ENCODE measurements around the gene DCAF5. TPM values are rescaled to one million over a fixed set of nuclear protein-coding genes. Genes with fewer than 3 reads are reported as not detected.
A peak's percentile ranks its signal among the peaks of the same experiment; 100 is the strongest.

The DCAF5 gene
- total RNA-seq, 1 donor from 2014 or later: 54.9 TPM

DNA sequence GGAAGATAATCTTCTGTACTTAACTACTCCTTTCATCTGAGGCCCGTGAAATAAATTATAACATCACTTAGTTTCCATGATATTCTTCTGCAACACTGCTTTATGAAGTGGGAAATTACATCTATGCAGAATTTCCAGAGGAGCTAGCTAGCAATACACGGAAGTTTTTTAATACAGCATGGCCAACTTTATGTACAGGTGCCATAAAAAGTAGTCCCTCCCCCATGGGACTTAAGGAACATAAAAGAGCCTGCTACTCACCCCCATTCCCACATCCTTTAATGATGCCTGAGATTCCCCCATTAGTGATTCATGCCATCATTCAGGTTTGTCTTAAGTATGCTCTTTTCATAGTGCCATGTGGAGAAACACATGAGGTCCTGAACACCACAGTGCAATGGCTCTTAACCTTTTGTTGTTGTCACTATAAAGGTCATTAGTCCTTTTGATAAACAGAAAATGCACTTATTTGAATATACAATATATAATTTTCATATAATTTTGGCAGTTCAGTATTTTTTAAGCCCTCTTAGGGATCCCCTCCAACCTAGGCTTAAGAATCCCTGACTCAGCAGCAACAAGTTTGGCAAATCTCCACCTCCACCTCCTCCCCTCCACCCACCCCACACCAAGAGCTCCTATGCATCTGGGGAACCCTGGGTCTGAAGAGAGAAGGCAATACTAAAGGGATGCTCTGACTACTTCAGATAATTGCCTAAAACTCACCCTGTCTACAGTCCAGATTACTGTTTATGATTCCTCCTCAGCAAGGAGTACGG lies 37.3 kb downstream of the DCAF5 start:
- no peak for DNase-seq (ENCODE audit: extremely low spot score, unreplicated experiment)
- Mint-ChIP-seq H3K4me1 (ENCODE audit: unreplicated experiment) (peaks cover under 1% of the 10 kb centered on the region), H3K36me3 (peaks cover 23% of the 10 kb centered on the region), H3K4me3 (no peak overlapping the region), H3K27ac (no peak overlapping the region), H3K9me3 (no peaks in the 10 kb centered on the region), H3K27me3 (no peaks in the 10 kb centered on the region)
- TF ChIP-seq, protein P1, sequence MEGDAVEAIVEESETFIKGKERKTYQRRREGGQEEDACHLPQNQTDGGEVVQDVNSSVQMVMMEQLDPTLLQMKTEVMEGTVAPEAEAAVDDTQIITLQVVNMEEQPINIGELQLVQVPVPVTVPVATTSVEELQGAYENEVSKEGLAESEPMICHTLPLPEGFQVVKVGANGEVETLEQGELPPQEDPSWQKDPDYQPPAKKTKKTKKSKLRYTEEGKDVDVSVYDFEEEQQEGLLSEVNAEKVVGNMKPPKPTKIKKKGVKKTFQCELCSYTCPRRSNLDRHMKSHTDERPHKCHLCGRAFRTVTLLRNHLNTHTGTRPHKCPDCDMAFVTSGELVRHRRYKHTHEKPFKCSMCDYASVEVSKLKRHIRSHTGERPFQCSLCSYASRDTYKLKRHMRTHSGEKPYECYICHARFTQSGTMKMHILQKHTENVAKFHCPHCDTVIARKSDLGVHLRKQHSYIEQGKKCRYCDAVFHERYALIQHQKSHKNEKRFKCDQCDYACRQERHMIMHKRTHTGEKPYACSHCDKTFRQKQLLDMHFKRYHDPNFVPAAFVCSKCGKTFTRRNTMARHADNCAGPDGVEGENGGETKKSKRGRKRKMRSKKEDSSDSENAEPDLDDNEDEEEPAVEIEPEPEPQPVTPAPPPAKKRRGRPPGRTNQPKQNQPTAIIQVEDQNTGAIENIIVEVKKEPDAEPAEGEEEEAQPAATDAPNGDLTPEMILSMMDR (conservative IDR thresholded peaks at IDR 0.05): no peak

DNA sequence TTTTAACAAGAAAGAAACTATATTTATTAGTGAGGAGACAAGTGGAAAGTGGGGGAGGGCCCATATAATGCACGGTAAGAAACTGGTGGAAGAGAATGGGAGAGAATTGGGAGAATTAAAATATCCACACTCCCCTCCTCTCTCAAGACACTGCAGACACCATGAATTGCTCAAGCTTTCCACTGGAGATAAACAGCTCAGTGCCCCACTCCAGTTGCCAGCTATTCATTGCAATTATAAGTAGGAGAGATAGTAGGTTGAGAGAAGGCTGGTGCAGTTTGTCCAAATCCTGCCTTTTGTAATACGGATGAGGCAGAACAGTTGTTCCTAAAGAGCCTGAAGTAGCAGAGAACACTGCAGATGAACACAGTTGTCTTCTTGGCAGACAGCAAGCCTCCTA lies 38.2 kb downstream of the DCAF5 start:
- Mint-ChIP-seq H3K4me1 (ENCODE audit: unreplicated experiment) (no peaks in the 10 kb centered on the region), H3K36me3 (peaks cover 21% of the 10 kb centered on the region)

DNA sequence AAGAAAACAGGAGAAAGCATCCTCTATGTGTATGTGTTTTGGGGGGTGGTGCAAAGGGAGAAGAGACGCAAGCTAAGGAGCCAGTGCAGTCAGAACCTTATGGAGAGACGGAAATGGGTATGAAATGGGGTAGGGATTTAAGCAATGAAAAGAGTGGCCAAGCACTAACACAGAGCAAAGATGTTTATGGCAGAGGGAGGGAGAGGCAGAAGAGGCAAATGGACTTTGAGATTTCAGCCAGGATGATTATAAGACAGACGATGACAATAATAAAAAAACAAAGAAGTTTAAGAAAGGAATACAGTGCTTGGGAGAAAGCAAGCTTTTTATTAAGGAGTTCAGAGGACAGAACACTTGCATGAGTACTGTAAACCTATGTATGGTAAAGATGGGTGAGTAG lies 44.6 kb downstream of the DCAF5 start:
- Mint-ChIP-seq H3K9me3 (no peaks in the 10 kb centered on the region), H3K4me3 (no peak overlapping the region), H3K36me3 (peaks cover 18% of the 10 kb centered on the region), H3K27me3 (no peaks in the 10 kb centered on the region), H3K27ac (no peak overlapping the region), H3K4me1 (ENCODE audit: unreplicated experiment) (no peaks in the 10 kb centered on the region)
- no peak for DNase-seq (ENCODE audit: extremely low spot score, unreplicated experiment)
- TF ChIP-seq, protein P1 (conservative IDR thresholded peaks at IDR 0.05): no peak

More for the DNA sequence above, 38.2 kb downstream of the DCAF5 start:
- Mint-ChIP-seq H3K9me3 (no peaks in the 10 kb centered on the region), H3K4me3 (no peak overlapping the region), H3K27me3 (no peaks in the 10 kb centered on the region), H3K27ac (no peak overlapping the region)
- DNase-seq (ENCODE audit: extremely low spot score, unreplicated experiment): no peak
- TF ChIP-seq, protein P1 (conservative IDR thresholded peaks at IDR 0.05): no peak

DNA sequence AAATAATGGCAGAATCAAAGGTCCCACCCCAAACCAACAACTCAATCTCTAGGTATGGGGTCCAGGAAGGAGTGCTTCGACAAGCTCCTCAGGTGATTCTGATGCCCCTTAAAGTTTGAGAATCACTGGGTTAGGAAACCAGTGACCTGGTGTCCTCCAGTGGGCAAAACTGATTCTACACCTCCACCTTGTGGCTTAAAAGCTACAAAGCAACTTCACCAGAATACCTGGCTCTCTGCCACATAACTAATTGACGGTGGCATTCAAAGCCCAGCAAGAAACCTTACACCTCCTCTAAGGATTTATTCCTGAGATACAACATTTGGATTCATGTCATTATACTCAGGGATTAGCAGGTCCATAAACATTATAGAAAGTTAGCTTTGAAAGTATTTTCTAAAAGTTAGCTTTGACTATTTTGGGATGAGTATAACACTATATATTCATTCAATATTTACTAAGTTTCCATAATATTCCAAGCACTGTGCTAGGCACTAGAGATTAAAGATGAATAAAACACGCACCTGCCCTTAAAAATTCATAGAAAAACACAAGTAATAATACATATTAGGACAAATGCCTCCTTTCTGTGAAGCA lies 45.4 kb downstream of the DCAF5 start:
- peak overlapping the region; percentile 51 for H3K27ac Mint-ChIP-seq
- H3K36me3 Mint-ChIP-seq: peaks cover 18% of the 10 kb centered on the region
- H3K27me3 Mint-ChIP-seq: no peaks in the 10 kb centered on the region
- no peaks in the 10 kb centered on the region for H3K9me3 Mint-ChIP-seq
- no peaks in the 10 kb centered on the region for H3K4me1 Mint-ChIP-seq (ENCODE audit: unreplicated experiment)
- no peak for DNase-seq (ENCODE audit: extremely low spot score, unreplicated experiment)
- H3K4me3 Mint-ChIP-seq: no peak overlapping the region
- TF ChIP-seq, protein P1 (conservative IDR thresholded peaks at IDR 0.05): peak; percentile 77

DNA sequence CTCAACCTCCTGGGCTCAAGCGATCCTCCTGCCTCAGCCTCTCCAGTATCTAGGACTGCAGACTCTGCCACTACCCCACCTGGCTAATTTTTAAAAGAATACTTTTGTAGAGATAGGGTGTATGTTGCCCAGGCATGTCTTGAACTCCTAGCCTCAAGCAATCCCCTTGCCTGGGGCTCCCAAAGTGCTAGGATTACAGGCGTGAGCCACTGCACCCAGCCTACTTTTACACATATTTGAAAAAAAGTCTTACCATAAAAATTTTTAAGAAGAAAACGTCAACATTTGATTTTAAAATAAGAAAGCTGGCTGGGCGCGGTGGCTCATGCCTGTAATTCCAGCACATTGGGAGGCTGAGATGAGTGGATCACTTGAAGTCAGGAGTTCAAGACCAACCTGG lies 46.5 kb downstream of the DCAF5 start:
- Mint-ChIP-seq H3K27ac (no peak overlapping the region), H3K36me3 (peaks cover 21% of the 10 kb centered on the region), H3K9me3 (no peaks in the 10 kb centered on the region), H3K4me3 (no peak overlapping the region), H3K27me3 (no peaks in the 10 kb centered on the region), H3K4me1 (ENCODE audit: unreplicated experiment) (peaks cover 1% of the 10 kb centered on the region)
- DNase-seq (ENCODE audit: extremely low spot score, unreplicated experiment): no peak
- TF ChIP-seq, protein P1 (conservative IDR thresholded peaks at IDR 0.05): no peak

Measured in type B pancreatic cell (in vitro differentiated cells).